Activated effector memory CD4-positive, alpha-beta T cell treated with Interleukin-2 at 50 U/mL for 16 hours (primary cell): Measurements from ENCODE around the gene PPIC.
"Not testable (repeated sequence)": the region's sequence is repeated elsewhere in the genome, so short reads cannot be mapped to it uniquely, and the experiment has no call there.

ENCODE experiments used
- DNase-seq: peaks from one replicate; pipeline ENCODE4 v3.0.0-alpha.2; 2020

The PPIC gene

DNA sequence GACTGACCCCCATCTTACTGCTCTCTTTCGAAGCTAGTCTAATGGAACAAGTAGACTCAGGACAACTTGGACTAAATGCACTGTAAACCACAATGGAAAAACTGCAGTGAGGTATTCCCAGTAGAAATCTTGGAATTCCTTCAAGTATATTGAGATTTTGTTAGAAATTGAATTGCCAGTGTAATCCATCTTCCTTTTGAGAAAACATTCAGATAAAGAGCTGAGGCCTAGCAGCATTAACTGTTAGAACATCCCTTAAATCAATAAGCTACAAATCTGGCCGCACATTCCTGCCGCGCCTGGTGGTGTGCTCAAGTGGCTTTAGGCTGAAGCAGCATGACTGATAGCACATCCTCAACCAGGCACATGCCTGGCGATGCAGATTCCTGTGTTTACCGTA, 29.3 kb downstream of the PPIC start:
- DNase-seq: no peak

DNA sequence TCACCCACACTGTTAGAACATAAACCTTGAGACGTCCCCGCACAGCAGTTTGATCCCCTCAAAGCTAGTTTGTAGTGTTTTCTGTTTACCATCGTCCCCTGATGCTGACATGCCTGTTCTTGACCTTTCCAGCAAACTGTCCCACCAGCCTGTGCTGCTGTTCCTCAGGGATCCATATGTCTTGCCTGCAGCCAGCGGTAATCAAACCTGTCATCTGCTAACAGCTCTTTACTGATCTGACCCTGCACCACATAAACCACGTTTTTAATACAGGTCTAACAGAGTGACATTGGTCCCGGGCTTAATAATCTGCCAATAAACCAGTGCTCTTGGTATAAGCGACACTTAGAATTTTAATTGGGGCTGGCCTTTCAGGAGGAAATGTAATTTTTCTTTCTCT, 34.7 kb downstream of the PPIC start:
- DNase-seq: no peak

DNA sequence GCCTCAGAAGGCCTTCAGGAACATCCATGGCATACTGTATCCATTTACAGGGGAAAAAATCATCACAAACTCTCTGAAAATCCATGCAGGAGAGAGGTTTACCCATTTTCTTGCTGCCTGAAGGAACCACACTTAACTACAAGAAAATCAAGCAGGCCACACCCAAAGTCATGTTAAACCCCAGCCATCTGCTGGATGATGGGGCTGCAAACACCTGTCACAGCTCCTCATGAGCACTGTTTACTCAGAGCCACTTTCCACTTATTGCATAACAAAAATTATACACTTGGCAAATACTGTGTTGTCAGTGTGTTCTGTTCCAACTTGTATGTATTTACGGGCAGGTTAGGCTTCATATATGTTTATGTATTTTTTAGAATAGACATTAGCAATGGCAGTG, 35.8 kb downstream of the PPIC start:
- DNase-seq: no peak

DNA sequence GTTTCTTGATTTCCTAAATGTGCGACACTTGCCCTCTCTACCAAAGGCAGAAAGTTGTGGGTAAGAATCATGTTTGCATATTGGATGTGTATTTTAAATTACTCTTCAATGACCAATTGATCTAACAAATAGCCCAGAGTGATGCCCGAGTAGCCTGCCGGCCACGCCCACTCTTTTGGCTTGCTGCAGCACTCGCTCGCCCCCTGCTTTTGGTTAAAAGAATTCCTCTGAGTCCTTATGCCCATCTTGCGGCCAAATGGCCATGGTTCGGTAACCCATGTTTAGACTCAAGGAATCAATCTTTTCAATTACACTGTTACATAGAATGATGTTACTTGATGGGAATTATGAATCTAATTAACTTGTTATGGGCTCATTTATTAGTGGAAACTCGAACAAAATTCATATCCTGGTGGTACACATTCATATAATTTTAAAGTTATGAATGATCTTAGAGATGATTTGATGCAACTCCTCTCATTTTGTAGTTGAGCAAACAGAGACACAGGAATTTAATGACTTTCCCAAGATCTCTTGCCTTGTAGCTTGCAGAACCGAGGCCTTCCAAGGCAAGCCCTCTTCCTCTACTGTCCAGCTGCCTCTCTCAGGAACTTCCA, 36.5 kb downstream of the PPIC start:
- DNase-seq: no peak

DNA sequence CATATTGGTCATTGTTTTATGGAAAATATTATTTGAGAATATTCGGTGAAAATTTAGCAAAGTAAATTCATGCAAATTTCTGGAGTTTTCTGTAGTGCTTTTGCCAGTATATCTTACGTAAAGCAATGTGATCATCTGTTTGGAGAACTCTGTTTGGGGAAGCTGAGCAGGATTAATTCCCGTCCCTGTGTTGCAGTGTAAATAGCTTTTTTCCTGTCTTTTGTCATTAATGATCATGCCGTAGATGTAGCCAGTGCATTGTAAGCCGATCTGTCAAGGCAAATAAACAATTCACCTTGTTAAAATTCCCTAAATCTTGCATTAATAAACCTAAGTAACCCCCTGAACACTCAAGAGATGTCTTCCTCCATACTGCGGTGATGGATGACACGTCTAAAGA, 39.2 kb downstream of the PPIC start:
- no peak for DNase-seq

DNA sequence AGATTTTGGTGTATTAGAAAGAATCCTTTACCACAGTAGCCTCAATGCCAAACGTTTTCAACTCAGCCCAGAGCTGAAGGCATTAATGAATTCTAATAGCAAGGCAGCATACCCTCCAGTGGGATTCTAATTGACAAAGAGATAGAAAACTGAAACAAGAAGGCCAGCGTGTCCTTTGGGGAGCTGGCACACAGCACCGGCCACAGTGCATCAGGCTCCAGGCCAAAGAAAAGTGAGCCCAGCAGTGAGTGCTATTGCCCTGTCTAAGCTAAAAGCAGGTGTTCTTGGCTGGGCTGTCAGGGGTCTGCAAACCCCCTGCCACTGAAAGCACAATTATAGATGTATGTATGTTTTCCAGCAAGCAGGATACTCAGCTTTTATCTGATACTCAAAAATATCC, 40.4 kb downstream of the PPIC start:
- DNase-seq: no peak

DNA sequence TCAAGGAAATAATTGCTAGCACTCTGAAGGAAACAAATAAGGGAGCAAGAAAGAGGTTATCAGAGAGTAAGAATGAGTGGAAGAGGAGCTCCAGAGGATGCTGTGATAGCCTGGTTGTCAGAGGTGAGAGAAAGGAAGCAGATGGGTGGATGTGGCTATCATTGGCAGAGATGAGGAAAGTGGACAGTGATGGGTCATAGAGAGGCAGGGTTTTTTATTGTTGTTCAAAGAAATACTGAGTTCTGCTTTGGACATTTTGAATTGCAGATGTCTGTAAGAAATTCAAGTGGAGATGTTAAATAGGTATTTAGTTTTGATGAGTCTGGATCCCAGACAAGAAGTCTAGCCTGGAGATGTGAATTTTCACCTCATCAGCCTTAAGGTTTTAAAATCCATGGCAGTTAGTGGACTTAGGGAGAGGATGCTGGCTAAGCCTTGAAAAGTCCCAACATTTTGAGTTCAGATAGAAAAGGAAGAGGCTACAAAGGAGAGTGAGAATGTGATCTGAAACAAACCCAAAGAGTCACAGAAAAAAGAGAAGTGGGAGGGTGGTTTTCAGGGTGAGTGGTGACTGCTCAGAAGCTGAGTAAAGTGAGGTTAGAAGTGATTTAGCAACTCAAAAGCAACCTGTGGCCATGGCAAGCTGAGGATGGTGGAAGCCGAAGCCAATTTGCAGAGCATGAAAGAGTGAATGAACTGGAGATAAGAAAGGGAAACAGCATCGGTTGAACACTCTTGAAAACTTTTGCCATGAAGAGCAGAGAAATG, 50.4 kb downstream of the PPIC start:
- DNase-seq: no peak

DNA sequence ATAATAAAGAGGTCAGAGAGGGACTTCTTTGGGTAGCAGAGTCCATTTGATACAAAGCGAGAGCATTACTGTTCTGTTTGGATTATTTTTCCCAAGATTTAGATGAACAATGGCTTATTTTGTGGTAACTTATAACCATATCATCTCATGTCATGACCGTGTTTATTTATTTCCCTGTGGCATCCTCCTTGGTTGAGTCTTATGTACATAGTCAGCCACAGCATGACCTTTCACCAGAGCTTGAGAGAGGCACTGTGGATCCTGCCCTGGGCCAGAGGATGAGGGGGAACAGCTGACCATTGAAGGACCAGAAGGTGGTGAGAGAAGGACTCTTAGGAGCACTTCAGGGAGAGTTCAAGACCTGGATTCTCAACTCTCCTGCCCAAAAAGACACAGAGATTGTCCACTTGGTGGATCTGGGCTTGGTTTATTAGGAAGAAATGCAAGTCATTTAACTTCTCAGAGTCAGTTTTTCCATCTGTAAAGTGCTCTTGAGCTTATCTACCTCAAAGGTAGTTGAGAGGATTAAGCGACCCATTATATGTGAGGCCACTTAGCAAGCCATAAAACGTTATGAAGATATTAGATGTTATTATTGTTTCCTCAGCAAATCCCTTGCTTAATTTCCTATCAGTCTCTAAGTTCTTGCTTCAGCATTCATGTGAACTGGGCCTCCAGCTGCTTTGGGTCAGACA, 51.4 kb downstream of the PPIC start:
- DNase-seq: no peak

DNA sequence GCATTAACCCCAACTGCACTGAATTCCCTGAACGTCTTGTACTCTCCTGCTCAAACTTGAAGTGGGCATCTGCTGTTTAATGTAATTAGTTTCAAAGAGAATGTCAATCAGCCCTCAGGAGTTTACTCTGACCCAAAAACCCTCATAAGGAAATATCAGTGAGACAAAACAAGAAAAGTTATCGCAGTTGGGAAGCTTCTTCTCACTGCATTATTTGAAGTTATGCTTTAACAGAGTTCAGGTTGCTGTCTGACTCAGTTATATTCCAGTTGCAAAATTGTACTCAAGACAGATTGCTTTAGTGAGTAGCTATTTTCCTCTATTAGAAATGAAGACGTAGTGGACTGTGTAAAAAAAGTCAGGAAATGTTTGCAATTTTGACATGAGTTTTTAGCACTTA, 52.1 kb downstream of the PPIC start:
- no peak for DNase-seq

DNA sequence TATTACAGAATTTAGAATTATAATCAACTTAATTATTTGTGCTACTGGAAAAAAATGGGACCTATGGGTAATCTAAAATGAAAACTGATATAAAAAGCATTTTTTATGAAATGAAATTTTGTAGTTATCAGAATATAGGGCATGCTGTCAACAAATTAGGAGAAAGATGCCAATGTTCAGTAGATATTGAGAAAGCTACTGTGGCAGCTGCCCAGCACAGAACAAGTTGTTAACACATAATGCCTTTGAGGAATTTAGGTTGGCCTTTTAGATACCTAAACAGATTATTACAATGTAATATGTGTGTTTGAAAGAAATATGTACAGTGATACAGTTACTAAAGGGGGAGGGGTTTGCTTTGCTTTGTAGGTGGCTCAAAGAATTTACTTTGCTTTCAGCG, 54.1 kb downstream of the PPIC start:
- DNase-seq: no peak

DNA sequence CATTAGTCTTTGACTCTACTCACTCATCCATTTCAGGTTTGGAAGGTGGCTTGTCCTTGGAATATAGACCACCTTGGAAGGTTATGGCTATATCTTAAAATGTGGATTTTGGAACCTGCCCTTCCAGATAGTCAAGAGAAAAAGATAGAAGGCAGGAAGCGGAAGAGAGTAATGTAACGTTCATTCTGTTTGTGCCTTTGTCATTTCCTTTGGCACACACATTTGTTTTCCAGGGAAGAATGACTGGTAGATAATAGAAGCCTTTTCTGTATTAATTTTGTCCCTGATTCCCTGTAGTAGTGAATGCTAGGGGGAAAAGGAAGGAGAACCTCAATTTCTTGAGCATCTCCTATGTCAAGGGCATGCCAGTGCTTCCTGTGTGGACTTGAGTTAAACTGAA, 54.7 kb downstream of the PPIC start:
- no peak for DNase-seq

DNA sequence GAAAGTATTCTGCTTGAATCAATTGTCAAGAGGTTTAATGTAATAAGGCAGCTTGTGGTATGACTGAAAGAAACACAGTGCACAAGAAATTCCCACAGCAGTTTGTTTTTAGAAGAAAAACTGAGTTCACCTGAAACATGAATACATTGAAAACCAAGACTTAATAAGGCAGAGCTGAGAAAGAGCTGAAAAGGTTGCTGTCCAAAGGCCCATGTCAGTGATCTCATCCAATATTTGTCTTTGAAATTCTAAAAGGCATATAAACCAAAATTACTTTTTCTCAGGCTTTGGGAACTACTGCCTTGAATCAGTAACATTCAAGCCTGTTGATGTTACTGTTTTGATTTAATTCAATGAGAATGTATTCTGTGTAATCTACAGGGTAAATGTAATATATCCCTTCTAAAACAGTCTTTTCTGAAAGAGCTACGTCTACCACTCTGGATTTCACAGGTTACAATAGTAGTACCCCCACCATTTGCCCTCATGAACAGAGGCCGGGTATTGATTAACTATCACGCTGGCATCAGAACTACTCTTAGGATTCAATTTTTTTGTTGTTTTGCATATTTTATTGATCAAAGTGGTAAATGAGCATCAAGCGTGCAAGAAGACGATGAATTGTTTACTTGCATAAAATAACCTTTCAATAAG, 57.8 kb downstream of the PPIC start:
- DNase-seq: no peak

DNA sequence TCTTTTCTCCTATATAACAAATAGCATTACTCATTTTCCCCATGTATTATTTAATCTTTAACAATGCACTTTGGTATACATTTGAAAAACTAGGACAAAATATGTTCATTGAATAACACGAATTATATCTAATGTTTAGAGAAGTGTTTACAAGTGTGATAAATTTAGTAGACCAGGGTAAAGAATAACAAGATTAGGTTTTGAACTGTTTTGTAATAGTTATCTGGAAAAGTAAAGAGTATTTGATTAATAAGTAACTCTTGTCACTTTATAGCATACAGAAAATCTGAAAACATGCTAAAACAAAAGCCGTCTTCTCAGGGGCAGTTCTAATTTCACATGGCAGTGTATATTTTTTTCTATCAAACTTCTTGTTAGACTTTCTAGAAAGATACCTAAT, 58.5 kb downstream of the PPIC start:
- DNase-seq: no peak

DNA sequence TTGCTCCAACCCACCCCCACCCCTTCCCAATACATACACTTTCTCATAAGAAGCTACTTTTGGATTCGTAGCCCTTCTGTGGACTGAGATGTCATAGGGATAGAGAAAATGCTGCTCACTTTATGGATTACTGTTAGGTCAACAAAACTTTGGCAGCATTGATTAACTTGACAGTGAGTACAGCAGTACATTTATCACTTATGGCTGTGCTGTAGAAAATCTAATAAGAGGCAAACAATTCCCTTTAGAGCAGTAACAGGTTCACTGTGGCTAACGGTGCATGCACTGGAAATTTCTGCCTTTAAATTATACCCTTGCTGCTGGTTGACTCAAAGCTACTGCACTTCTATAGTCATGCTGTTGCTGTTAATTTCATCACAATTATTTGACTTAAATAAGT, 59.2 kb downstream of the PPIC start:
- no peak for DNase-seq

DNA sequence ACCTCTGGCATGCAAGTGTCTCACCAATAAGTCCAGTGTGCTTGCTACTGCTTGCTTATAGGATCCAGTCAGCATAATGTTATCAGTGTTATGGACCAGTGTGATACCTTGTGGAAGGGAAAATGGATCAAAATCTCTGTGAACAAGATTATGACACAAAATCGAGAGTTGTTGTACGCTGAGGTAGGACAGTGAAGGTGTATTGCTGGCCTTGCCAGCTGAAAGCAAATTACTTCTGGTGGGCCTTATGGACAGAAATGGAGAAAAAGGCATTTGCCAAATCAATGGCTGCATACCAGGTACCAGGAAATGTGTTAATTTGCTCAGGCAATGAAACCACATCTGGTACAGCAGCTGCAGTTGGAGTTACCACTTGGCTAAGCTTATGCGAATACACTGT, 62.3 kb downstream of the PPIC start:
- DNase-seq: not testable (repeated sequence)

DNA sequence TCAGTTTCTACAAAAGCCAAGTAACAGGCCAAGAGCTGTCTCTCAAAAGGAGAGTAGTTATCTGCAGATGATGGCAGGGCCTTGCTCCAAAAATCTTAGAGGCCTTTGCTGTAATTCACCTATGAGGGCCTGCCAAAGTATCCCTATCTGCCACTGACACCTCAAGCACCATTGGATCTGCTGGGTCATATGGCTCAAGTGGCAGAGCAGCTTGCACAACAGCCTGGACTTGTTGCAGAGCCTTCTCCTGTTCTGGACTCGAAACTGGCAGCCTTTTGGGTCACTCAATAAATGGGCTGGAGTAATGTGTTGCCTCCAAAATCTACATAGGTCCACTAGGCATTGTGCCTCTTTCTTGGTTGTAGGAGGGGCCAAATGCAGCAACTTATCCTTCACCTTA, 62.8 kb downstream of the PPIC start:
- not testable (repeated sequence) for DNase-seq
